GM10847 (cell line): ENCODE measurements around the gene AGO3.

ENCODE experiments used
- POLR2A ChIP-seq: IDR thresholded peaks from 2 replicates; pipeline ENCODE4 v1.6.1; 2011; ENCODE audit not compliant: insufficient read length; ENCODE audit errors: extremely low read depth

The AGO3 gene

GRCh38 chr1:36084497-36085115, 153.7 kb downstream of the AGO3 start:
- TF ChIP-seq POLR2A, result no peak

GRCh38 chr1:36085126-36085525, 154.2 kb downstream of the AGO3 start:
- TF ChIP-seq POLR2A, result no peak

- TF ChIP-seq POLR2A, result no peak
These were observed 155.0 kb downstream of the AGO3 start for GRCh38 chr1:36085686-36086526.

- TF ChIP-seq POLR2A, result no peak
These were observed 155.8 kb downstream of the AGO3 start for GRCh38 chr1:36086529-36087232.

- TF ChIP-seq POLR2A, result no peak
These were observed 156.6 kb downstream of the AGO3 start for GRCh38 chr1:36087233-36088123.

- TF ChIP-seq POLR2A, result no peak
These were observed 157.3 kb downstream of the AGO3 start for GRCh38 chr1:36088265-36088576.

- peak; percentile 95 for TF ChIP-seq POLR2A
These were observed 157.9 kb downstream of the AGO3 start, which contains the start of gene ADPRS for GRCh38 chr1:36088577-36089392. ADPRS (plus strand) TSS chr1:36088892; CDS start chr1:36088905, 13 bp downstream.

GRCh38 chr1:36089393-36090121, 158.7 kb downstream of the AGO3 start:
- peak; percentile 22 for TF ChIP-seq POLR2A

GRCh38 chr1:36091141-36091540, 160.2 kb downstream of the AGO3 start:
- no peak for TF ChIP-seq POLR2A

GRCh38 chr1:36091698-36092097, 160.8 kb downstream of the AGO3 start:
- TF ChIP-seq POLR2A, result no peak

- TF ChIP-seq POLR2A, result no peak
These were observed 161.4 kb downstream of the AGO3 start for GRCh38 chr1:36092166-36092797.

- no peak for TF ChIP-seq POLR2A
These were observed 161.9 kb downstream of the AGO3 start for GRCh38 chr1:36092798-36093185.

- TF ChIP-seq POLR2A, result no peak
These were observed 162.3 kb downstream of the AGO3 start for GRCh38 chr1:36093226-36093625.

GRCh38 chr1:36093929-36094328, 163.0 kb downstream of the AGO3 start:
- no peak for TF ChIP-seq POLR2A
